Measurements from ENCODE around the gene ZFHX3.
"Not testable (repeated sequence)": the region's sequence is repeated elsewhere in the genome, so short reads cannot be mapped to it uniquely, and the experiment has no call there.

DNA sequence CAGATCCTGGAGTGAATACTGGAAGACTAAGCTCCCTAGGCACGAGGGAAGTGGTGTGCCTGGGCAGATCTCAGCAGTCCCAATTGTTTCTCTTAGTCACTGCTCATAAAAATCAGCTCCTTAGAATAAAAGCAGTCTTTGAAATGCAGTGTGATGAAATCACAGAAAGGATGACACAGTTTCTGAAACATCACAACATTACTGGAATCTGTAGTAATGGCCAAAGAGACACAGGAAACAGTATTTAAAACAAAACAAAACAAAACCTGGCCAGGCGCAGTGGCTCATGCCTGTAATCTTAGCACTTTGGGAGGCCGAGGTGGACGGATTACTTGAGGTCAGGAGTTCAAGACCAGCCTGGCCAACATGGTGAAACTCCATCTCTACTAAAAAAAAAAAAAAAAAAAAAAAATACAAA is 34.7 kb upstream of the ZFHX3 start:
- TF ChIP-seq EZH2phosphoT487 (IDR thresholded peaks at IDR 0.05; ENCODE audit: insufficient read depth, low read depth); EZH2 (IDR thresholded peaks at IDR 0.05; ENCODE audit: insufficient read depth, poor library complexity, severe bottlenecking): not testable (repeated sequence)

All from GM23248 (cell line).